HG03565 (cell line): Measurements from ENCODE around the gene SWSAP1.
"Not testable (repeated sequence)": the region's sequence is repeated elsewhere in the genome, so short reads cannot be mapped to it uniquely, and the experiment has no call there.

Source experiments
- ATAC-seq: cut with Tn5 transposase; IDR thresholded peaks from one replicate; pipeline ENCODE4 v1.9.1; 2021; ENCODE audit warnings: mild to moderate bottlenecking, moderate library complexity; ENCODE audit not compliant: unreplicated experiment

Gene SWSAP1

GRCh38 chr19:11378319-11379189 lies 4.1 kb downstream of the SWSAP1 start:
- ATAC-seq: no peak

GRCh38 chr19:11379269-11379845 lies 4.9 kb downstream of the SWSAP1 start:
- not testable (repeated sequence) for ATAC-seq

- ATAC-seq: no peak
Measured at GRCh38 chr19:11379857-11380350, 5.4 kb downstream of the SWSAP1 start.

- ATAC-seq: peak; percentile 62
Measured at GRCh38 chr19:11380653-11381537, 6.4 kb downstream of the SWSAP1 start.

- no peak for ATAC-seq
Measured at GRCh38 chr19:11382898-11383705, 8.6 kb downstream of the SWSAP1 start.

GRCh38 chr19:11383706-11384048 lies 9.2 kb downstream of the SWSAP1 start:
- no peak for ATAC-seq

- ATAC-seq: no peak
Measured at GRCh38 chr19:11384778-11385129, 10.3 kb downstream of the SWSAP1 start.

GRCh38 chr19:11387162-11388034 lies 12.9 kb downstream of the SWSAP1 start:
- no peak for ATAC-seq

- ATAC-seq: no peak
Measured at GRCh38 chr19:11390359-11390758, 15.9 kb downstream of the SWSAP1 start.

- ATAC-seq: no peak
Measured at GRCh38 chr19:11390933-11391680, 16.6 kb downstream of the SWSAP1 start.

- ATAC-seq: no peak
Measured at GRCh38 chr19:11397089-11397610, 22.7 kb downstream of the SWSAP1 start.

- no peak for ATAC-seq
Measured at GRCh38 chr19:11399667-11400066, 25.2 kb downstream of the SWSAP1 start.

GRCh38 chr19:11400798-11401197 lies 26.3 kb downstream of the SWSAP1 start:
- ATAC-seq: no peak

- no peak for ATAC-seq
Measured at GRCh38 chr19:11401808-11402543, 27.5 kb downstream of the SWSAP1 start.

- ATAC-seq: no peak
Measured at GRCh38 chr19:11404588-11405222, 30.2 kb downstream of the SWSAP1 start.

- no peak for ATAC-seq
Measured at GRCh38 chr19:11405846-11406643, 31.6 kb downstream of the SWSAP1 start.
